WTC11 (cell line): ENCODE results near the gene CALN1. TPM values are rescaled to one million over a fixed set of nuclear protein-coding genes. Genes with fewer than 3 reads are reported as not detected.

Source experiments
- ATAC-seq: fragments of 200-7000 bp; cut with Tn5 transposase; 2 replicates; pipeline ENCODE4 v1.10.0; 2021; ENCODE audit warnings: mild to moderate bottlenecking, moderate library complexity
- CTCF ChIA-PET: fragments of 300-600 bp; sonication (Branson Sonifier 250); formaldehyde crosslinking; loops from one replicate; lab custom pipeline; 2021; ENCODE audit warnings: antibody characterized with exemption; lab: Charles Lee
- POLR2A ChIA-PET: fragments of 350-600 bp; sonication (Branson Sonifier 250); formaldehyde crosslinking; loops from one replicate; lab custom pipeline; 2021; ENCODE audit warnings: antibody characterized with exemption; lab: Charles Lee
- DNase-seq: peaks from one replicate; pipeline ENCODE4 v3.0.0; 2021; ENCODE audit warnings: low spot score
- H3K27ac Mint-ChIP-seq: 2 replicates; pipeline ENCODE4 v1.8.0; 2021; ENCODE audit warnings: mixed read lengths
- H3K27me3 Mint-ChIP-seq: 2 replicates; pipeline ENCODE4 v1.8.0; 2021; ENCODE audit warnings: low read depth, mild to moderate bottlenecking, moderate library complexity, mixed read lengths
- H3K36me3 Mint-ChIP-seq: 2 replicates; pipeline ENCODE4 v1.8.0; 2021; ENCODE audit warnings: mixed read lengths
- H3K4me1 Mint-ChIP-seq: 2 replicates; pipeline ENCODE4 v1.8.0; 2022; ENCODE audit warnings: mixed read lengths
- H3K4me3 Mint-ChIP-seq: 2 replicates; pipeline ENCODE4 v1.8.0; 2021; ENCODE audit warnings: mild to moderate bottlenecking, moderate library complexity, mixed read lengths
- H3K9me3 Mint-ChIP-seq: 2 replicates; pipeline ENCODE4 v1.8.0; 2021; ENCODE audit warnings: mixed read lengths
- CDX4 ChIP-seq: fragments of 250-450 bp; sonication (Bioruptor Pico); IDR thresholded peaks from 2 replicates; pipeline ENCODE4 v1.9.0; 2021; ENCODE audit warnings: moderate library complexity, mild to moderate bottlenecking, inconsistent platforms, borderline replicate concordance
- CTCF ChIP-seq: fragments of 200-600 bp; IDR thresholded peaks from 2 replicates; pipeline ENCODE4 v1.8.0; 2022; ENCODE audit warnings: antibody characterized with exemption
- GABPB1 ChIP-seq: sonication (generic); formaldehyde crosslinking; IDR thresholded peaks from 2 replicates; pipeline ENCODE4 v1.8.1; 2023; ENCODE audit warnings: mild to moderate bottlenecking, missing genetic modification reagents
- KAT7 ChIP-seq: sonication (generic); formaldehyde crosslinking; IDR thresholded peaks from 2 replicates; pipeline ENCODE4 v1.8.1; 2023; ENCODE audit warnings: missing genetic modification reagents, mild to moderate bottlenecking, borderline replicate concordance
- NFE2L1 ChIP-seq: sonication (generic); formaldehyde crosslinking; IDR thresholded peaks from 2 replicates; pipeline ENCODE4 v1.8.1; 2023; ENCODE audit warnings: missing genetic modification reagents
- NR2C2 ChIP-seq: sonication (generic); formaldehyde crosslinking; IDR thresholded peaks from 2 replicates; pipeline ENCODE4 v1.8.0; 2022; ENCODE audit warnings: mild to moderate bottlenecking, missing genetic modification reagents
- NR3C1 ChIP-seq: sonication (generic); formaldehyde crosslinking; conservative IDR thresholded peaks from 2 replicates; pipeline ENCODE4 v1.8.1; 2023; ENCODE audit warnings: low read depth, mild to moderate bottlenecking, missing genetic modification reagents
- PRRX2 ChIP-seq: fragments of 250-450 bp; sonication (Bioruptor Pico); IDR thresholded peaks from 2 replicates; pipeline ENCODE4 v1.8.0; 2021; ENCODE audit warnings: mild to moderate bottlenecking
- SMAD3 ChIP-seq: sonication (generic); formaldehyde crosslinking; IDR thresholded peaks from 2 replicates; pipeline ENCODE4 v1.8.0; 2022; ENCODE audit warnings: missing genetic modification reagents, mild to moderate bottlenecking, borderline replicate concordance
- TP53 ChIP-seq: sonication (generic); formaldehyde crosslinking; IDR thresholded peaks from 2 replicates; pipeline ENCODE4 v1.8.1; 2023; ENCODE audit warnings: mild to moderate bottlenecking, missing genetic modification reagents
- USF2 ChIP-seq: sonication (generic); formaldehyde crosslinking; IDR thresholded peaks from 2 replicates; pipeline ENCODE4 v1.8.1; 2023; ENCODE audit warnings: mild to moderate bottlenecking, missing genetic modification reagents, moderate library complexity
- ZBTB21 ChIP-seq: sonication (generic); formaldehyde crosslinking; IDR thresholded peaks from 2 replicates; pipeline ENCODE4 v1.8.1; 2023; ENCODE audit warnings: mild to moderate bottlenecking, missing genetic modification reagents, borderline replicate concordance
- ZNF219 ChIP-seq: sonication (generic); formaldehyde crosslinking; IDR thresholded peaks from 2 replicates; pipeline ENCODE4 v1.8.0; 2023; ENCODE audit warnings: missing genetic modification reagents, mild to moderate bottlenecking, borderline replicate concordance
- ZNF425 ChIP-seq: fragments of 250-450 bp; sonication (Bioruptor Pico); conservative IDR thresholded peaks from 2 replicates; pipeline ENCODE4 v1.9.0; 2021; ENCODE audit warnings: mild to moderate bottlenecking
- ZNF532 ChIP-seq: fragments of 250-450 bp; sonication (Bioruptor Pico); IDR thresholded peaks from 2 replicates; pipeline ENCODE4 v1.9.0; 2021; ENCODE audit warnings: mild to moderate bottlenecking, borderline replicate concordance
- ZSCAN18 ChIP-seq: fragments of 250-450 bp; sonication (Bioruptor Pico); IDR thresholded peaks from 2 replicates; pipeline ENCODE4 v2.1.2; 2022; ENCODE audit warnings: mild to moderate bottlenecking, moderate library complexity
- total RNA-seq: library from RNA; stranded (reverse); gene quantifications from 3 replicates; pipeline ENCODE4 v1.2.3, GENCODE V29; 2021

The CALN1 gene
- total RNA-seq, 1 experiment from 2014 or later, result 10.5 TPM

GRCh38 chr7:71871446-71871845 lies 540.7 kb downstream of the CALN1 start:
- Mint-ChIP-seq H3K4me1 (no peaks in the 10 kb centered on the region), H3K36me3 (peaks cover 9% of the 10 kb centered on the region), H3K4me3 (no peak overlapping the region), H3K27ac (no peak overlapping the region), H3K9me3 (peaks cover 9% of the 10 kb centered on the region), H3K27me3 (no peaks in the 10 kb centered on the region)
- ChIA-PET POLR2A (no interaction called here), CTCF (interaction anchor here (0.6 to 2.6 kb wide), 6 partner anchors 8 to 729 kb away, joined by 3 to 8 read pairs (median 3); no protein-coding TSS in a partner anchor)
- ATAC-seq (peak; percentile 58; the same call in 1 of the 2 replicates), DNase-seq (no peak)
- TF ChIP-seq CTCF, result peak; percentile 29; the same call in 1 of the 2 replicates
- TF ChIP-seq NR3C1 (CRISPR knock-in tag), result no peak

GRCh38 chr7:71870812-71871211 lies 541.3 kb downstream of the CALN1 start:
- POLR2A ChIA-PET, result no interaction called here
- TF ChIP-seq PRRX2 (CRISPR knock-in tag), result no peak
- no peak for TF ChIP-seq TP53
- no peak for TF ChIP-seq SMAD3 (CRISPR knock-in tag)
- no peak for TF ChIP-seq NFE2L1 (CRISPR knock-in tag)
- no peak for TF ChIP-seq ZBTB21
- no peak for TF ChIP-seq KAT7 (CRISPR knock-in tag)
- TF ChIP-seq ZNF425 (CRISPR knock-in tag), result no peak
- no peak for TF ChIP-seq CDX4
- no peak for TF ChIP-seq ZSCAN18 (CRISPR knock-in tag)
- no peak for TF ChIP-seq ZNF219 (CRISPR knock-in tag)
- Mint-ChIP-seq H3K36me3 (peaks cover 2% of the 10 kb centered on the region), H3K9me3 (peaks cover 3% of the 10 kb centered on the region), H3K4me1 (no peaks in the 10 kb centered on the region), H3K27ac (no peak overlapping the region; the same call in 1 of the 2 replicates), H3K27me3 (no peaks in the 10 kb centered on the region), H3K4me3 (no peak overlapping the region)
- CTCF ChIA-PET, result interaction anchor here (0.6 to 2.6 kb wide), 6 partner anchors 7 to 730 kb away, joined by 3 to 8 read pairs (median 3); no protein-coding TSS in a partner anchor
- DNase-seq (no peak), ATAC-seq (no peak)

- Mint-ChIP-seq H3K4me3 (no peak overlapping the region), H3K4me1 (no peaks in the 10 kb centered on the region), H3K36me3 (no peaks in the 10 kb centered on the region), H3K27ac (no peak overlapping the region), H3K9me3 (no peaks in the 10 kb centered on the region), H3K27me3 (no peaks in the 10 kb centered on the region)
- ChIA-PET CTCF (interaction anchor here (0.6 to 2.6 kb wide), 2 partner anchors 32 to 117 kb away, joined by 3 to 8 read pairs; no protein-coding TSS in a partner anchor), POLR2A (no interaction called here)
- ATAC-seq (no peak), DNase-seq (no peak)
- TF ChIP-seq NR2C2 (CRISPR knock-in tag), result no peak
- TF ChIP-seq ZNF532 (CRISPR knock-in tag), result no peak
- no peak for TF ChIP-seq USF2 (CRISPR knock-in tag)
- TF ChIP-seq ZNF425 (CRISPR knock-in tag), result no peak
- TF ChIP-seq GABPB1 (CRISPR knock-in tag), result no peak
Observed at GRCh38 chr7:71868797-71869196, 543.3 kb downstream of the CALN1 start.
